HEK293 (cell line): Measurements from ENCODE around the gene POU2AF1.
A peak's percentile ranks its signal among the peaks of the same experiment; 100 is the strongest.

Source experiments
- CTCF ChIA-PET: fragments of 350-600 bp; formaldehyde crosslinking; extraction: SDS; loops from one replicate; lab custom pipeline; 2021; ENCODE audit warnings: antibody characterized with exemption; lab: Yijun Ruan, JAX
- POLR2A ChIA-PET: fragments of 300-600 bp; formaldehyde crosslinking; extraction: SDS; loops from one replicate; lab custom pipeline; 2020; ENCODE audit warnings: antibody characterized with exemption, inconsistent platforms; lab: Yijun Ruan, JAX
- H3K27ac ChIP-seq: fragments of 200-500 bp; sonication (Bioruptor generic); 2 replicates; pipeline ENCODE4 v1.5.1; 2014; ENCODE audit warnings: low read depth, low read length, control low read depth, inconsistent platforms; ENCODE audit errors: extremely low read depth
- H3K36me3 ChIP-seq, 2 experiments: fragments of 200-500 bp in 1 of 2; sonication (Bioruptor generic) in 1 of 2; 1 replicate in 1 of 2; 2 replicates in 1 of 2; pipeline ENCODE4 v1.5.1; 2014 to 2017; ENCODE audit warnings: inconsistent platforms in 2 of 2, low read length in 2 of 2; ENCODE audit not compliant: control insufficient read depth in 2 of 2, insufficient read depth in 1 of 2
- H3K4me1 ChIP-seq: fragments of 200-500 bp; sonication (Bioruptor generic); 2 replicates; pipeline ENCODE4 v1.5.1; 2014; ENCODE audit warnings: mild to moderate bottlenecking, low read length, inconsistent platforms; ENCODE audit not compliant: control insufficient read depth, insufficient read depth
- H3K4me3 ChIP-seq: 2 replicates; pipeline ENCODE4 v1.5.1; 2011; ENCODE audit warnings: low read depth, mild to moderate bottlenecking, control low read depth, low read length, moderate library complexity
- H3K9me3 ChIP-seq: fragments of 200-500 bp; sonication (Bioruptor generic); 2 replicates; pipeline ENCODE4 v1.5.1; 2014; ENCODE audit warnings: low read depth, low read length, inconsistent platforms; ENCODE audit not compliant: control insufficient read depth, insufficient read depth
- GLI2 ChIP-seq: fragments of 450-650 bp; formaldehyde crosslinking; IDR thresholded peaks from 2 replicates; pipeline ENCODE4; 2017; ENCODE audit warnings: missing biosample characterization, missing genetic modification characterization, low read depth, borderline replicate concordance
- HOXC10 ChIP-seq: sonication (generic); formaldehyde crosslinking; IDR thresholded peaks from 2 replicates; pipeline ENCODE4 v1.8.1; 2023; ENCODE audit warnings: mild to moderate bottlenecking, missing genetic modification reagents
- KLF7 ChIP-seq: fragments of 450-650 bp; formaldehyde crosslinking; IDR thresholded peaks from 2 replicates; pipeline ENCODE4 v1.5.1; 2016; ENCODE audit warnings: missing biosample characterization, missing genetic modification characterization, borderline replicate concordance
- KLF8 ChIP-seq: fragments of 450-650 bp; formaldehyde crosslinking; IDR thresholded peaks from 2 replicates; pipeline ENCODE4 v1.5.1; 2016; ENCODE audit warnings: missing biosample characterization, missing genetic modification characterization
- SCRT2 ChIP-seq: fragments of 450-650 bp; formaldehyde crosslinking; IDR thresholded peaks from 2 replicates; pipeline ENCODE4 v1.5.1; 2016; ENCODE audit warnings: missing biosample characterization, missing genetic modification characterization
- TRIM28 ChIP-seq: IDR thresholded peaks from 2 replicates; pipeline ENCODE4 v1.6.1; 2011; ENCODE audit warnings: low read length, control low read depth, borderline replicate concordance
- ZNF10 ChIP-seq: fragments of 450-650 bp; formaldehyde crosslinking; IDR thresholded peaks from 2 replicates; pipeline ENCODE4 v1.5.1; 2017; ENCODE audit warnings: missing biosample characterization, missing genetic modification characterization
- ZNF157 ChIP-seq: fragments of 450-650 bp; formaldehyde crosslinking; IDR thresholded peaks from 2 replicates; pipeline ENCODE4 v1.5.1; 2016; ENCODE audit warnings: missing biosample characterization, missing genetic modification characterization
- ZNF530 ChIP-seq: fragments of 450-650 bp; formaldehyde crosslinking; IDR thresholded peaks from 2 replicates; pipeline ENCODE4 v1.5.1; 2016; ENCODE audit warnings: low read depth, missing biosample characterization, missing genetic modification characterization
- ZNF555 ChIP-seq: fragments of 450-650 bp; formaldehyde crosslinking; conservative IDR thresholded peaks from 2 replicates; pipeline ENCODE4 v1.5.1; 2017; ENCODE audit warnings: missing biosample characterization, mild to moderate bottlenecking, missing genetic modification characterization, inconsistent platforms
- ZNF561 ChIP-seq: fragments of 450-650 bp; IDR thresholded peaks from 2 replicates; pipeline ENCODE4 v1.5.1; 2018; ENCODE audit warnings: missing biosample characterization, missing genetic modification characterization, borderline replicate concordance
- ZNF626 ChIP-seq: fragments of 450-650 bp; sonication (Bioruptor Pico); formaldehyde crosslinking; IDR thresholded peaks from 2 replicates; pipeline ENCODE4 v1.5.1; 2018; ENCODE audit warnings: missing biosample characterization, missing genetic modification characterization, inconsistent platforms
- ZNF670 ChIP-seq: fragments of 450-650 bp; formaldehyde crosslinking; IDR thresholded peaks from 2 replicates; pipeline ENCODE4 v1.5.1; 2016; ENCODE audit warnings: missing biosample characterization, missing genetic modification characterization, low read depth
- ZSCAN30 ChIP-seq: fragments of 450-650 bp; IDR thresholded peaks from 2 replicates; pipeline ENCODE4 v1.5.1; 2018; ENCODE audit warnings: missing biosample characterization, mild to moderate bottlenecking, missing genetic modification characterization, moderate library complexity
- TF ChIP-seq, protein P1 (sequence below): fragments of 450-650 bp; formaldehyde crosslinking; IDR thresholded peaks from 2 replicates; pipeline ENCODE4 v1.5.1; 2016; ENCODE audit warnings: missing biosample characterization, missing genetic modification characterization
- TF ChIP-seq, protein P2 (sequence below): fragments of 450-650 bp; formaldehyde crosslinking; IDR thresholded peaks from 2 replicates; pipeline ENCODE4 v1.5.1; 2016; ENCODE audit warnings: missing biosample characterization, missing genetic modification characterization
- TF ChIP-seq, protein P3 (sequence below): fragments of 450-650 bp; formaldehyde crosslinking; IDR thresholded peaks from 2 replicates; pipeline ENCODE4 v1.5.1; 2016; ENCODE audit warnings: missing biosample characterization, missing genetic modification characterization
- TF ChIP-seq, protein P4 (sequence below): fragments of 450-650 bp; formaldehyde crosslinking; conservative IDR thresholded peaks from 2 replicates; pipeline ENCODE4 v1.5.1; 2016; ENCODE audit warnings: low read depth, missing biosample characterization, missing genetic modification characterization

Gene POU2AF1

DNA sequence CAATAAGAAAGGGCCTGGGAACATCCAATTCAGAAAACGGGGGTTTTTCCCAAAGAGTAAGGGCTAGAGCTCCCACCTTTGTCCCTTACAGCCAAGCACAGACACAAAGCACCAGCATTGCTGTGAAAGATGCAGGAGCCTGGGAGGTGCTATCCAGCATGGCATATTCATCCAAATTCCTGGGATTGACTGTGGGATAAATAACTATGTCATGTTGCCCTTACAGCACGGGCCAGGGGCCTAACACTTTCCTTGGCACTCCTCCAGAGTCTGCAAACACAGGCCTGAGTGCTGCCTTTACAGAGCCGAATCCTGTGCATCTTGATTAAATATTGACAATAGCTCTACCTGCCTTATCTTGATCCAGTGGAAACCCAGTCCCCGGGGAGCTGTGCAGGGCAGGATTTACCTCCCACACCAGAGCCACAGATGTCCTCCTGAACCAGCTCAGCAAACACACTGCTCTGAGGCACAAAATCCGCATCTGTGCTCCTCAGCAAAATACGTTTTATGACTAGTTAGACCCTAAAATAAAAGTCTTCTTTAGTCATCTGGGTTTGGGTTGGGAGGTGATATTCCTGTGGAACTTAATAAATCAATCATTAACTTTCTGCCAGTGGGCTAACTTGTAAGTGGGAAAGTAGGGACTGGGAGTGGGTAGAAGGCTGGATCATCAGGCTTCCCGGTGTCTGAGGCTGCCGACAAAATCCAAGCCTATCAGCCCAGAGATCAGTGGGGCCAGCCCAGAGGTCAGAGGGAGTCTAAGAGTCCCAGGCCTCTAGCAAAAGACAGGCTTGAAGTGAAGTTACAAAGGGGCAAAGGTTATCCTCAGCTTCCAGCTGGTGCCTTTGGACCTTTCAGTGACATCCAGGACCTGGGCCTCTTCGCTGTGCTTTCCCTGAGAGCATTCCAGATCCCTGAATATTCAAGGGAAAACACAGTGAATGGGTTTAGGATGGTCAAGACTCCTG, 44.3 kb downstream of the POU2AF1 start (continued):
- TF ChIP-seq, protein P1, sequence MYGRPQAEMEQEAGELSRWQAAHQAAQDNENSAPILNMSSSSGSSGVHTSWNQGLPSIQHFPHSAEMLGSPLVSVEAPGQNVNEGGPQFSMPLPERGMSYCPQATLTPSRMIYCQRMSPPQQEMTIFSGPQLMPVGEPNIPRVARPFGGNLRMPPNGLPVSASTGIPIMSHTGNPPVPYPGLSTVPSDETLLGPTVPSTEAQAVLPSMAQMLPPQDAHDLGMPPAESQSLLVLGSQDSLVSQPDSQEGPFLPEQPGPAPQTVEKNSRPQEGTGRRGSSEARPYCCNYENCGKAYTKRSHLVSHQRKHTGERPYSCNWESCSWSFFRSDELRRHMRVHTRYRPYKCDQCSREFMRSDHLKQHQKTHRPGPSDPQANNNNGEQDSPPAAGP: no peak
- TF ChIP-seq KLF8 (tag by site-specific recombination) (no peak), ZNF530 (tag by site-specific recombination) (no peak), ZSCAN30 (no peak), ZNF670 (tag by site-specific recombination) (no peak), ZNF555 (tag by site-specific recombination) (no peak), ZNF561 (tag by site-specific recombination) (no peak)
- TF ChIP-seq, protein P2, sequence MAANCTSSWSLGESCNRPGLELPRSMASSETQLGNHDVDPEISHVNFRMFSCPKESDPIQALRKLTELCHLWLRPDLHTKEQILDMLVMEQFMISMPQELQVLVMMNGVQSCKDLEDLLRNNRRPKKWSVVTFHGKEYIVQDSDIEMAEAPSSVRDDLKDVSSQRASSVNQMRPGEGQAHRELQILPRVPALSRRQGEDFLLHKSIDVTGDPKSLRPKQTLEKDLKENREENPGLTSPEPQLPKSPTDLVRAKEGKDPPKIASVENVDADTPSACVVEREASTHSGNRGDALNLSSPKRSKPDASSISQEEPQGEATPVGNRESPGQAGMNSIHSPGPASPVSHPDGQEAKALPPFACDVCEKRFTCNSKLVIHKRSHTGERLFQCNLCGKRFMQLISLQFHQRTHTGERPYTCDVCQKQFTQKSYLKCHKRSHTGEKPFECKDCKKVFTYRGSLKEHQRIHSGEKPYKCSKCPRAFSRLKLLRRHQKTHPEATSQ (tag by site-specific recombination): no peak
- TF ChIP-seq, all 188 proteins: peak for 18

DNA sequence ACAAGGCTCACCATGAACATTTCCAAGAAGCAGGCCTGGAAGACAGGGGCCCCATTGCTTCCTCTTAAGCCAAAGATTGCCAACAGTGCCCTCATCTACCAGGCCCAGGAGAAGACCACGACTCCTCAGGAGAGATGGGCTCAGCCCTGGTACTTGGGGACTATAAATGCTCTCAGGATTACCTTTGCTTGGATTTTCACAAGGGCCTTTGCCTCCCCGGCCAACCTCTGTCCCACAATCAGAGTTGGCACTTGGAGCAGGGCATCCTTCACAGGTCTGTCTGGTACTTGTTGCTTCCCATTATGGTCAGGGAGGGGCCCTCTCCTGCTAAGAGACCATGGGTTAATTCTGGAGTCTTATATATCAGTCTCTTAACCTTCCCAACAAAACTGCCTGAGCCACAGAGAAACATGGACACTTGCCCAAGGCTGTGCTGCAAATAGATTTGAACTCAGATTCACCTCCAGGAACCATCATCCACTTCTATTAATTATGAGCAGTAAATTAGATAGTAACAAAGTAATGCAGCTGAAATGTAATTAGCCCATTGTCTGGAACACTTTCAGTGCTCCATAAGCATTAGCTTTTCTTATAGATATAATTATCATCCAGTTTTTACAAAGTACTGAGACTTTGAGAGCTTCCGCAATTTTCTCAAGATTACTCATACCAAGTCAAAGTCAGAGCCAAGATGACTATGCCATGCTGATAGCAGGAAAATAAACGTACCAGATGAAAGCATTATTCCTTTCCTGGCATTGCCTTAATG, 47.2 kb downstream of the POU2AF1 start:
- H3K9me3 ChIP-seq: no peaks in the 10 kb centered on the region
- POLR2A ChIA-PET: no interaction called here
- TF ChIP-seq SCRT2 (tag by site-specific recombination): peak; percentile 44; the same call in 1 of the 2 replicates
- TF ChIP-seq, protein P3, sequence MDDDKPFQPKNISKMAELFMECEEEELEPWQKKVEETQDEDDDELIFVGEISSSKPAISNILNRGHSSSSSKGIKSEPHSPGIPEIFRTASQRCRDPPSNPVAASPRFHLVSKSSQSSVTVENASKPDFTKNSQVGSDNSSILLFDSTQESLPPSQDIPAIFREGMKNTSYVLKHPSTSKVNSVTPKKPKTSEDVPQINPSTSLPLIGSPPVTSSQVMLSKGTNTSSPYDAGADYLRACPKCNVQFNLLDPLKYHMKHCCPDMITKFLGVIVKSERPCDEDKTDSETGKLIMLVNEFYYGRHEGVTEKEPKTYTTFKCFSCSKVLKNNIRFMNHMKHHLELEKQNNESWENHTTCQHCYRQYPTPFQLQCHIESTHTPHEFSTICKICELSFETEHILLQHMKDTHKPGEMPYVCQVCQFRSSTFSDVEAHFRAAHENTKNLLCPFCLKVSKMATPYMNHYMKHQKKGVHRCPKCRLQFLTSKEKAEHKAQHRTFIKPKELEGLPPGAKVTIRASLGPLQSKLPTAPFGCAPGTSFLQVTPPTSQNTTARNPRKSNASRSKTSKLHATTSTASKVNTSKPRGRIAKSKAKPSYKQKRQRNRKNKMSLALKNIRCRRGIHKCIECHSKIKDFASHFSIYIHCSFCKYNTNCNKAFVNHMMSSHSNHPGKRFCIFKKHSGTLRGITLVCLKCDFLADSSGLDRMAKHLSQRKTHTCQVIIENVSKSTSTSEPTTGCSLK (tag by site-specific recombination): no peak
- no peak overlapping the region for H3K4me3 ChIP-seq
- CTCF ChIA-PET: no interaction called here
- H3K27ac ChIP-seq: no peak overlapping the region
- peaks cover 4% of the 10 kb centered on the region; the same call in 1 of the 2 replicates for H3K4me1 ChIP-seq
- H3K36me3 ChIP-seq: no peaks in the 10 kb centered on the region

DNA sequence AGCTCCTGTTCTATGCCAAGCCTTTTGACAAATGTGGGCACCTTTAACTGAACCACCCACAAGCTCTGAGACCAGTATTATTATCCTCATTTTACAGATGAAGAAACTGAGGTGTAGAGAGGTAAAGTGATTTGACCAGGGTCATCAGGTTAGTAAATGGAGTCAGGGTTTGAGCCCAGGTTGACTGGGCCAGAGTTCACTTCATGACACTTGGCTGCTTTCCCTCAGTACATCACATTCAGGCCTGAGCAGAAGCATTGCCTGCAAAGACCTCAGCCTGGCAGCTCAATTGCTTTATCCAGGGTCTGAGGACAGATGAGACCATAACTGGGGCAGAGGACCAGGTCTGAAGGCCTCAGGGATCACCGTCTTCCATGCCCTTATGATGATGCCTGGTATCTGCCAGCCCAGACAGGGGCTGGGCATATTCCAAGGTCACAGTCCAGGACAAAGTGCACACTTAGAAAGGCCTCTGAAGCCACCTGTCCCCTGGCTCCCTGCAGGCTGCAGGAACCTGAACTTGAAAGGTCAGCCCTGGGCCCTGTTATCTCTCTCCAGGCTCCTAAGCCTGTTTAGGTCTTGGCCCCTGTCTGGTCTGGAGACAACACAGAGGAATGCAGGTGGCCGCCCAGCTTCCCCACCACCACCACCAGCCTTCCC, 48.7 kb downstream of the POU2AF1 start:
- no peak overlapping the region for H3K4me3 ChIP-seq
- no peaks in the 10 kb centered on the region for H3K9me3 ChIP-seq
- ChIA-PET CTCF (no interaction called here), POLR2A (no interaction called here)
- no peak overlapping the region for H3K27ac ChIP-seq
- no peaks in the 10 kb centered on the region for H3K36me3 ChIP-seq
- peaks cover 4% of the 10 kb centered on the region; the same call in 1 of the 2 replicates for H3K4me1 ChIP-seq
- no peak for TF ChIP-seq ZNF10
- no peak for TF ChIP-seq KLF7
- no peak for TF ChIP-seq ZNF626
- no peak for TF ChIP-seq TRIM28
- no peak for TF ChIP-seq ZNF157 (tag by site-specific recombination)
- TF ChIP-seq, protein P4, sequence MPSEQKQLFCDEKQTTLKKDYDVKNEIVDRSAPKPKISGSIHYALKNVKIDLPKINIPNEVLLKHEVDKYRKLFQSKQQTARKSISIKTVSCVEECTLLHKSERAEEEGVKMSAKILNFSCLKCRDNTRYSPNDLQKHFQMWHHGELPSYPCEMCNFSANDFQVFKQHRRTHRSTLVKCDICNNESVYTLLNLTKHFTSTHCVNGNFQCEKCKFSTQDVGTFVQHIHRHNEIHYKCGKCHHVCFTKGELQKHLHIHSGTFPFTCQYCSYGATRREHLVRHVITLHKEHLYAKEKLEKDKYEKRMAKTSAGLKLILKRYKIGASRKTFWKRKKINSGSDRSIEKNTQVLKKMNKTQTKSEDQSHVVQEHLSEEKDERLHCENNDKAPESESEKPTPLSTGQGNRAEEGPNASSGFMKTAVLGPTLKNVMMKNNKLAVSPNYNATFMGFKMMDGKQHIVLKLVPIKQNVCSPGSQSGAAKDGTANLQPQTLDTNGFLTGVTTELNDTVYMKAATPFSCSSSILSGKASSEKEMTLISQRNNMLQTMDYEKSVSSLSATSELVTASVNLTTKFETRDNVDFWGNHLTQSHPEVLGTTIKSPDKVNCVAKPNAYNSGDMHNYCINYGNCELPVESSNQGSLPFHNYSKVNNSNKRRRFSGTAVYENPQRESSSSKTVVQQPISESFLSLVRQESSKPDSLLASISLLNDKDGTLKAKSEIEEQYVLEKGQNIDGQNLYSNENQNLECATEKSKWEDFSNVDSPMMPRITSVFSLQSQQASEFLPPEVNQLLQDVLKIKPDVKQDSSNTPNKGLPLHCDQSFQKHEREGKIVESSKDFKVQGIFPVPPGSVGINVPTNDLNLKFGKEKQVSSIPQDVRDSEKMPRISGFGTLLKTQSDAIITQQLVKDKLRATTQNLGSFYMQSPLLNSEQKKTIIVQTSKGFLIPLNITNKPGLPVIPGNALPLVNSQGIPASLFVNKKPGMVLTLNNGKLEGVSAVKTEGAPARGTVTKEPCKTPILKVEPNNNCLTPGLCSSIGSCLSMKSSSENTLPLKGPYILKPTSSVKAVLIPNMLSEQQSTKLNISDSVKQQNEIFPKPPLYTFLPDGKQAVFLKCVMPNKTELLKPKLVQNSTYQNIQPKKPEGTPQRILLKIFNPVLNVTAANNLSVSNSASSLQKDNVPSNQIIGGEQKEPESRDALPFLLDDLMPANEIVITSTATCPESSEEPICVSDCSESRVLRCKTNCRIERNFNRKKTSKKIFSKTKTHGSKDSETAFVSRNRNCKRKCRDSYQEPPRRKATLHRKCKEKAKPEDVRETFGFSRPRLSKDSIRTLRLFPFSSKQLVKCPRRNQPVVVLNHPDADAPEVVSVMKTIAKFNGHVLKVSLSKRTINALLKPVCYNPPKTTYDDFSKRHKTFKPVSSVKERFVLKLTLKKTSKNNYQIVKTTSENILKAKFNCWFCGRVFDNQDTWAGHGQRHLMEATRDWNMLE (tag by site-specific recombination): no peak
- no peak for TF ChIP-seq GLI2 (tag by site-specific recombination)
- no peak for TF ChIP-seq HOXC10
